GM18499 (cell line): ENCODE measurements around the gene CLIP3.
"Not testable (repeated sequence)": the region's sequence is repeated elsewhere in the genome, so short reads cannot be mapped to it uniquely, and the experiment has no call there.

Experiments used
- ATAC-seq: cut with Tn5 transposase; IDR thresholded peaks from one replicate; pipeline ENCODE4 v1.9.1; 2021; ENCODE audit warnings: moderate number of reproducible peaks; ENCODE audit not compliant: insufficient read depth, unreplicated experiment

Gene CLIP3

DNA sequence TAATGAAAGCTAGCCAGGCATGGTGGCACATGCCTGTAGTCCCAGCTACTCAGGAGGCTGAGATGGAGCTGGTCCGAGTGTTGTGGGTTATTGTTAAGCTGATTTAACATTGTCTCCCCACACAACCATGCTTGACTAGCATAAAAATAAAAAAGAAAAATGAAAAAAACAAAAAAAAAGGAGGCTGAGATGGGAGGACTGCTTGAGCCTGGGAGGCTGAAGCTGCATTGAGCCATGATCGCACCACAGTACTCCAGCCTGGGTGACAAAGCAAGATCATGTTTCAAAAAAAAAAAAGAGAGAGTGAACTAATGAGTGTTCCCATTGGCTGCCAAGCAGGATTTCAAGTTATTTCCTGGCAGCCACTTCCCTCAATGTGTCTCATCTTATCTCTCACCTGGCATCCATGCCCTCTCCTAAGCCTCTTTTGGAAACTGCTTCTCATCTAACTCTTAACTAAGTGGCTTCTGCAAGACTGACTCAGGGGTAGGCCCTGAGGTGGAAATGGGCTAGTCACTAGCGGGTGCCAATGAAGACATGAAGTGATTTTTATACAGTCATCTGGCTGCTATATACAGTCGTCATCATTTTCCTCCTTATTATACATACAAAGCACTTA is 16.5 kb upstream of the CLIP3 start:
- ATAC-seq = no peak

DNA sequence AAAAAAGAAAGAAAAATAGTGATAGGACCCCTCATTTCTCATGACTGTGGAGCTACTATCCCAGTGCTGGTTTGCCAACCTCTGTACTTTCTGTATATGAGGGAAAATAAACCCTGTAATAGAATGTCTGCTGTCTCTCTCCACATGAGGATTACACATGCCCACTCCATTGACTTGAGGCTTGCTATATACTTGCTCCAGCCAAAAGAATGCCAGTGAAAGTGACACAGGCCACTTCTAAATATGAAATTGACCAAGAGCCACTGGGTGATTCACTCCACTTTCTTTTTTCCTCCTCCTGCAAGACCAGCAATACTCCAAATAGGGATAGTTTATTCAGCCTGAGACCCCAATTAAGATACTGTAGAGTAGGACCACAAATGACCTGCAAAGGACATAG is 15.2 kb upstream of the CLIP3 start:
- no peak for ATAC-seq

- ATAC-seq = no peak
Observed at GRCh38 chr19:36046443-36047050, 13.9 kb upstream of the CLIP3 start.

GRCh38 chr19:36043952-36044351 is 11.3 kb upstream of the CLIP3 start:
- no peak for ATAC-seq

GRCh38 chr19:36041831-36042230 is 9.2 kb upstream of the CLIP3 start:
- no peak for ATAC-seq

DNA sequence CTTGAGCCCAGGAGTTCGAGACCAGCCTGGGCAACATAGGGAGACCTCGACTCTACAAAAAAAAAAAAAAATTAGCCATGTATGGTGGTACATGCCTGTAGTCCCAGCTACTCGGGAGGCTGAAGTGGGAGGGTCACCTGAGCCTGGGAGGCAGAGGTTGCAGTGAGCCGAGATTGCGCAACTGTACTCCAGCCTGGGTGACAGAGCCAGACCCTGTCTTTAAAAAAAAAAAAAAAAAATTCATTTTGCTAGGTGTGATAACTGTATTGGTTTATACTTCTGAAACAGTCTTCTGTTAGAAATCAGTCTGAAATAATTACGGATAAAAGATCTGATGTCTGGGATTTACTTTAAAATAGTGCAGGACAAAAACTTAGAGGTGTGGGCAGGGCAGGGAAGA is 8.4 kb upstream of the CLIP3 start:
- not testable (repeated sequence) for ATAC-seq

GRCh38 chr19:36040495-36040894 is 7.8 kb upstream of the CLIP3 start:
- ATAC-seq = no peak

GRCh38 chr19:36031308-36031707 is 1.4 kb downstream of the CLIP3 start:
- no peak for ATAC-seq

- ATAC-seq = no peak
Observed at GRCh38 chr19:36030264-36031148, 2.2 kb downstream of the CLIP3 start.

- ATAC-seq = no peak
Observed at GRCh38 chr19:36028313-36029041, 4.2 kb downstream of the CLIP3 start.

DNA sequence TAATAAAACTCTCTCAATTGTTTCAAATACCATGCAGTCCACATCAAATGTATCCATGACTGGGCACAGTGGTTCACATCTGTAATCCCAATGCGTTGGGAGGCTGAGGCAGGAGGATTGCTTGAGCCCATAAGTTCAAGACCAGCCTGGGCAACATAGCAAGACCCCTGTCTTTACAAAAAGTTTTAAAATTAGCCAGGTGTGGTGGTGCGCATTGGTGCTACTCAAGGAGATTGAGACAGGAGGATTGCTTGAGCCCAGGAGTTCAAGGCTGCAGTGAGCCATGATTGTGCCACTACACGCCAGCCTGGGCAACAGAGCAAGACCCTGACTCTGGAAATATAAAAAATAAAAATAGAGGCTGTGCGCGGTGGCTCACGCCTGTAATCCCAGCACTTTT is 5.0 kb downstream of the CLIP3 start:
- no peak for ATAC-seq

- no peak for ATAC-seq
Observed at GRCh38 chr19:36026091-36026876, 6.4 kb downstream of the CLIP3 start.

GRCh38 chr19:36025541-36025940 is 7.1 kb downstream of the CLIP3 start:
- ATAC-seq = no peak

- no peak for ATAC-seq
Observed at GRCh38 chr19:36023432-36023831, 9.2 kb downstream of the CLIP3 start.

DNA sequence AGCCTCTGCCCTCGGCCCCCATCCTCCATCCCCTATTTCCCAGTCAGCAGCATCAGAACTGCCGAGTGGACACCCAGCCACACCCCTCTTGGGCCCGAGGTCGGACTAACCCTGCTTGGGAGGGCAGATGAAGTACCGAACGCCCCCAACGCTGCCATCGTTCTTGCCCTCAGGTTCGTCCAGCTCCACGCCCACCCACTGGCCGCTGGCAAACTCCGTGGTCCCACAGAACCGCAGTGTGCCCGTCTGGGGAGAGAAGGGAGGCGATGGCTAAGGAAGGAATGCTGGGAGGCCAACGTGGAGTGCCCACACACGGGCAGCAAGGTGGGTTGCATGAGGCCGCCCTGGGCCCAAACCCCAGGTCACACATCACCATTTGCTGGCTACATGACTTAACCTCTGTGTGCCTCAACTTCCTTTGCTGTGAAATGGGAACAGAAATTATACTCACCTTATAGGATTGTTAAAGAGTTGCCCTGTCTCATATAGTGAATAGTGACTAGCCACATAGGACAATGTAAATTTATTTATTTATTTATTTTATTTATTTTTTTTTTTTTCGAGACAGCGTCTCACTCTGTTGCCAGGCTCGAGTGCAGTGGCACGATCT is 13.5 kb downstream of the CLIP3 start:
- ATAC-seq = no peak

GRCh38 chr19:36014012-36014924 is 18.4 kb downstream of the CLIP3 start, which contains the start of gene ALKBH6:
TSS of gene ALKBH6 (minus strand) at chr19:36014213. CDS start at chr19:36013397, 816 bp downstream.
- ATAC-seq = peak; percentile 83

- ATAC-seq = no peak
Observed at GRCh38 chr19:36013280-36014011, 19.2 kb downstream of the CLIP3 start.

DNA sequence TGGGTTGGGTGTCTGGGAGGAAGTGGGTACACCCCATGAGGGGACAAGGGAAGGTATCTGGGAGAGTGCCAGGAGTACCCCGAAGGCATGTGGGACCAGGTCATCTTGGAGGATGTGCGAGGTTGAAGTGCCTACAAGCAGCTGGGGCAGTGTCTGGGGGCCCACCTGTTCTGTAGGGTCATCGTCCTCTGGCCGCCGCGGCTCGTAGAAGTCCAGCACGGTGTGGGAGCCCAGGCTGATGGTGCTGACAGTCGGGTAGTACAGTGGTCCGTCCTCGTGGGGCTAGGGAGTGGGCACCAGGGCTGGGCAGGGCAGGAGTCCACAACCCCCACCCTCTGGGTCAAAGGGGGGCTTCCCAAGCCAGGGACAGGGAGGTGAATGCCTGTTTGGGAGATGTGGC is 22.3 kb downstream of the CLIP3 start:
- no peak for ATAC-seq
